ENCODE data around the gene USP16.

DNA sequence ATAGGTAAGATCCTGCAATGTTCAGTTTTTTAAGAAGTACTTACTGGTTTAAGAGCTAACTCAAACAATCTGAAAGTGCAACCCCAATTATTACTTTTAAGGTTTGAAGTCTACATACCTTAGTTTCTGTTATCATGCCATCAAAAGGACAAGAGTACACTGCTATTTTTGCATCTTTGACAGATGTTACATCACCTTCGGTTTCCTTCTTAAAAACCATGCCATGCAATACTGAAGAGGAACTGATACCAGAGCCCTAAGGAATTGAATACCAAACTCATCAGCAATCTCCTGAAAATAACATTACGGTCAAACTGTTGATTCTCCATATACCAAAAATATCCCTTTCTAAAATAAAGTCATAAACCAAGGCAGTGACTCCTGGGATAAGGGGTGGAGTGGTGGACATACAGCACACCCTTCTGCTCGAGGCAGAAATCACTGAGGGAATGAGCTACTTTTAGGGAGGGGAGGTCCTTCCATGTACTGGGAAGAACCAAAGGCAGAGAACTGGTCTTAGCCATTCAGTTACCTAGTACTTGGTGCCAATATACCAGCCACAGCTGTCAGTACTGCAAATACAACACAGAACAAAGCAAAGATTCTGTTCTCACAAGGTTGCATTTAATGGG is 40.5 kb downstream of the USP16 start:
- TF ChIP-seq, protein P1, sequence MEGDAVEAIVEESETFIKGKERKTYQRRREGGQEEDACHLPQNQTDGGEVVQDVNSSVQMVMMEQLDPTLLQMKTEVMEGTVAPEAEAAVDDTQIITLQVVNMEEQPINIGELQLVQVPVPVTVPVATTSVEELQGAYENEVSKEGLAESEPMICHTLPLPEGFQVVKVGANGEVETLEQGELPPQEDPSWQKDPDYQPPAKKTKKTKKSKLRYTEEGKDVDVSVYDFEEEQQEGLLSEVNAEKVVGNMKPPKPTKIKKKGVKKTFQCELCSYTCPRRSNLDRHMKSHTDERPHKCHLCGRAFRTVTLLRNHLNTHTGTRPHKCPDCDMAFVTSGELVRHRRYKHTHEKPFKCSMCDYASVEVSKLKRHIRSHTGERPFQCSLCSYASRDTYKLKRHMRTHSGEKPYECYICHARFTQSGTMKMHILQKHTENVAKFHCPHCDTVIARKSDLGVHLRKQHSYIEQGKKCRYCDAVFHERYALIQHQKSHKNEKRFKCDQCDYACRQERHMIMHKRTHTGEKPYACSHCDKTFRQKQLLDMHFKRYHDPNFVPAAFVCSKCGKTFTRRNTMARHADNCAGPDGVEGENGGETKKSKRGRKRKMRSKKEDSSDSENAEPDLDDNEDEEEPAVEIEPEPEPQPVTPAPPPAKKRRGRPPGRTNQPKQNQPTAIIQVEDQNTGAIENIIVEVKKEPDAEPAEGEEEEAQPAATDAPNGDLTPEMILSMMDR (conservative IDR thresholded peaks at IDR 0.05) = no peak
- TF ChIP-seq EZH2 (IDR thresholded peaks at IDR 0.05; ENCODE audit: low read depth) = no peak

All from PC-9 (cell line).